CD4-positive, alpha-beta T cell treated with Interleukin-21 for 1 hour (primary cell): ENCODE results near the gene PMS2.
"Not testable (repeated sequence)": the region's sequence is repeated elsewhere in the genome, so short reads cannot be mapped to it uniquely, and the experiment has no call there.

ENCODE experiments used
- DNase-seq: peaks from one replicate; pipeline ENCODE4 v3.0.0-alpha.2; 2020

PMS2 gene

GRCh38 chr7:6015917-6016652, 7.2 kb upstream of the PMS2 start:
- DNase-seq = no peak

DNA sequence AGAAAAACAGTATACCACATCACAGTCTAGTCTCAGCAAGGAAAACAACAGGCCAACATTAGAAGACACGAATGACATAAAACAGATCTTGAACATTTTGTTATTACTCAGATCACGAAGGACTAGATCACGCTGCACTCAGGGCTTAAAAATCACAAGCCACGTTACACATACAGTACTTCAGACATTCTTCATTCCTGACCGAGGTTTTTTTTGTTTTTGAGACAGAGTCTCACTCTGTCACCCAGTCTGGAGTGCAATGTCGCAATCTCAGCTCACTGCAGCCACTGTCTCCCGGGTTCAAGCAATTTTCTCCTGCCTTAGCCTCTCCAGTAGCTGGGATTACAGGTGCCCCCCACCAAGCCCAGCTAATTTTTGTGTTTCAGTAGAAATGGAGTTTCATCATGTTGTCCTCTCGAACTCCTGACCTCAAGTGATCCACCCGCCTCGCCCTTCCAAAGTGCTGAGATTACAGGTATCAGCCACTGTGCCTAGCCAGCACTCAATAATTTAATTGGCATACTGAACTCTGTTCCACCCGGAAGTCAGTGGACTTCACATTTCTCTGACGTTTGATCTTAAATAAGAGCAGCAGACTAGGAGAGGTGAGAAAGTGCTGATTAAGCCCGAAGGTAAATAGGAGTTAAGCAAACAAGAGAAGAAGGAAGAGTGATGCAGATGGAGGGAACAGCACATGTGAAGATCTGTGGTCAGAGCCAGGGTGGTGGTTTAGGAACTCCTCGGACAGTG, 3.7 kb upstream of the PMS2 start:
- no peak for DNase-seq

- DNase-seq = no peak
Observed at GRCh38 chr7:6011541-6011940, 2.7 kb upstream of the PMS2 start.

DNA sequence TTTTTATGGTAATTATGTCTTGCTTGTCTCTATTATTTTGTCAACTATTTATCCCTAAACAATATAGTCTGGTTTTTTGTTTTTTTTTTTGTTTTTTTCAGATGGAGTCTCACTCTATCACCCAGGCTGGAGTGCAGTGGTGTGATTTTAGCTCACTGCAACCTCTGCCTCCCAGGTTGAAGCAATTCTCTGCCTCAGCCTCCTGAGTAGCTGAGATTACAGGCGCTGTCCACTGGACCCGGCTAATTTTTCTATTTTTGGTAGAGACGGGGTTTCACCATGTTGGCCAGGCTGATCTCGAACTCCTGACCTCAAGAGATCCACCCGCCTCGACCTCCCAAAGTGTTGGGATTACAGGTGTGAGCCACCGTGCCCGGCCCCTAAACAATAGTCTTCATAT, 1.5 kb upstream of the PMS2 start:
- not testable (repeated sequence) for DNase-seq

DNA sequence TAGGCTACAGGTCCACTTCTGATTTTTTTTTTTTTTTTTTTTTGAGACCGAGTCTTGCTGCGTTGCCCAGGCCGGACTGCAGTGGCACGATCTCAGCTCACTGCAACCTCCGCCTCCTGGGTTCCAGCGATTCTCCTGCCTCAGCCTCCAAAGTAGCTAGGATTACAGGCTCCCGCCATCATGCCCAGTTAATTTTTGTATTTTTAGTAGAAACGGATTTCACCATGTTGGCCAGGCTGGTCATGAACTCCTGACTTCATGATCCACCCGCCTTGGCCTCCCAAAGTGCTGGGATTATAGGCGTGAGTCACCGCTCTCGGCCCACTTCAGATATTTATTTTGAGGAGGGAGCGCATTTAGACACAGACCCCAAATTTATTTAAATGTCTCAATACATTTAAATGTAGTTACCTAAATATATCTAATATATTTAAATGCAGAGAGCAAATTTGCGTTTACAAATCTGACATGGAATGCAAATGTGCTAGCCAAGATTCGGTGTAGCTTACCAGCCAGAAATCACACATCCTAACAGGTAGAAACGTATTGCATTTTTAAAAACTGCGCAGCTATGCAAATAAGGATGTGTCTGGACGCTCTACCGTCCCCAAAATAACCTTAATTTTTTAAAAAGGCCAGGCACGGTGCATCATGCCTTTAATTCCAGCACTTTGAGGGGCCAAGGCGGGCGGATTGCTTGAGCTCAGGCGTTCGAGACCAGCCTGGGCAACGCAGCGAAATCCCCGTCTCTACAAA, 836 bp downstream of the PMS2 start:
- DNase-seq = not testable (repeated sequence)

- no peak for DNase-seq
Observed at GRCh38 chr7:6007386-6007785, 1.5 kb downstream of the PMS2 start.

GRCh38 chr7:5997210-5997808, 11.5 kb downstream of the PMS2 start:
- DNase-seq = peak; percentile 70

DNA sequence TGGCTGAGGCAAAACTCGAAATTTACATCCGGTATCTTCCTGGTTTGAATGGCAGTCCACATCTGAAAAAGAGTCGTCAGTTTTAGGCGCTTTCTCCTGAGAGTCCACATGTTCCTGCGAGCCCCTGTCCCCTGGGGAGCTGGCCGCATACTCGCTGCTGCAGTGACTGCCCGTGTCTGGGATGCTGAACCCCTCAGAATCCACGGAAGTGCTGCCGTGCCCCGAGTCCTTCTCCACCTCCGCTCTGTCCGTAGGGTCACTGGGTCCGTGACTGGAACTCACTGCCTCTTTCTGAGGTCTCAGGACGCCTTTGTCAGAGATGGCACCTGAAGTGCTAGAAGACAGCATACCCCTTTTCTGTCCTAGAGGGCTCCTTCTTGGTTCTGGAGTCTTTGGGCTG, 21.8 kb downstream of the PMS2 start:
- not testable (repeated sequence) for DNase-seq

- DNase-seq = not testable (repeated sequence)
Observed at GRCh38 chr7:5979680-5980314, 29.1 kb downstream of the PMS2 start.

GRCh38 chr7:5973580-5973979, 35.3 kb downstream of the PMS2 start:
- not testable (repeated sequence) for DNase-seq

DNA sequence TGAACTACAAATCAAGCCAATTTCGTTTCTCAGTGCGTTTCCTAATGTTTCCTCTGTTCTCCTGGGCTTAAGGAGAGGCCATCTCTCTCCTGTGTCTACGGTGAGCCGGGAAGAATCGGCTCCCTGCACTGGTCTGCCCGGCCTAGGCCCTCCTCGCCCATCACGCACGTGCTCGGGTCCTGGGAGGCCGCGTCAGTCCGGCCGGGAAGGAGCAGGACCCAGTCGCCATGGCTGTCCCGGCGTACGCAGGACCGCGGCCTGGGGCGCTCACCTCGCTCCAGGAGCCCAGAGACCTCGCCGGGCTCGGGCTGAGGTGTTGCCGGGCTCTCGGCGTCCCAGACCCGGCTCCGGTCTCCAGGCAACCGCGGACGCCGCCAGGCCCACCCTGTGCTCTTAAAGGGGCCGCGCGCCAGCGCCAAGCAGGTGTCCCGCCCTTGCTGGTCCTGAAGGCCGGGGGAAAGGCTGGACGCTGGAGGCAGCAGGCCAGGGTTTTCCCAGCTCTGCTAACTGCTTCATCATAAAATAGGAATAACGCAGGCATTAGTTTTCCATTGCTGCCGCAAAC, 38.4 kb downstream of the PMS2 start, which contains the start of gene RSPH10B:
RSPH10B (minus strand) TSS at position 343 of the 565 bp plus-strand sequence. CDS start 3,573 bp downstream, outside the sequence.
- DNase-seq = not testable (repeated sequence)

- not testable (repeated sequence) for DNase-seq
Observed at GRCh38 chr7:5963810-5964209, 45.0 kb downstream of the PMS2 start.

GRCh38 chr7:5963205-5963604, 45.6 kb downstream of the PMS2 start:
- not testable (repeated sequence) for DNase-seq

- DNase-seq = not testable (repeated sequence)
Observed at GRCh38 chr7:5934945-5935450, 73.9 kb downstream of the PMS2 start.

DNA sequence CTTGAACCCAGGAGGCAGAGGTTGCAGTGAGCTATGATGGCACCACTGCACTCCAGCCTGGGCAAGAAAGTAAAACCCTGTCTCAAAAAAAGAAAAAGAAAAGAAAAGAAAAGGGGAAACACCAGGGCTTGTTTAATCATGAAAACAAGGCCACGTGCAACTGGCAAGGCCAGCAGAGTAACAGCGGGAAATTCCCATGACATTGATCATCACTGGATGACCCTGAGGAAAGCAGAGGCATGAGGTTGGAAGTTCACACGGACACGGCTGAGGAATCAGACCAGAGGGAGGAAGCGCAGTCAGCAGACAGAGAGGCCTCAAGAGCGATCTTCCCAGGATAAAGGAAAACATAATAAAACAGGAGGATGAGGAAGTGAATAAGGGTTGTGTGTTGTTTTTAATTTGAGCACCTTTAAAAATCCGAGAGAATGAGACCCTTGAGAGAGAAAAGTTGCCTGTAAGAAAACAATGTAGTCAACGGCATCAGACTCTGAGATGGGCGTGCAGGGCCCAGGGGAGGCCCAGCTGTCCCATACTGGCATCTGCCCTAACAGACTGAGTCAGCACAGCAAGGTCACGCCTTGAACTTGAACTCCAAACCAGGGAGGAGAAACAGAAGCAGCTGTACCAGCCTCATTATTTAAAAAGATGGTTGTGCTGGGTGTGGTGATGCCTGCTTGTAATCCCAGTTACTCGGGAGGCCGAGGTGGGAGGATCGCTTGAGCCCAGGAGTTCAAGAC, 76.8 kb downstream of the PMS2 start:
- DNase-seq = not testable (repeated sequence)

DNA sequence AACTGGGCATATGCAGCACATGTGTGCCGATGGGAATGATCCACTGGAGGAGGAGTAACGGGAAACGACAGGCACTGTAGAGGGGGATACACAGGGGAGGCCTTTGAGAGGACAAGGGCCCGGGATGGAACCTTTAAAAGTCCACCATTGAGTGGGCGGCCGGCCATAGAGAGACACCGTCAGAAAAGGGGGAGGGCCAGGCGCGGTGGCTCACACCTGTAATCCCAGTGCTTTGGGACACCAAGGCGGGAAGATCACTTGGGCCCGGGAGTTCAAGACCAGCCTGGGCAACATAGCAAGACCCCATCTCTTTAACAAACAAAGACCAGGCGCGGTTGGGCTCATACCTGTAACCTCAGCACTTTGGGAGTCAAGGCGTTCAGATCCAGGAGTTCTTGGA, 77.6 kb downstream of the PMS2 start:
- not testable (repeated sequence) for DNase-seq

DNA sequence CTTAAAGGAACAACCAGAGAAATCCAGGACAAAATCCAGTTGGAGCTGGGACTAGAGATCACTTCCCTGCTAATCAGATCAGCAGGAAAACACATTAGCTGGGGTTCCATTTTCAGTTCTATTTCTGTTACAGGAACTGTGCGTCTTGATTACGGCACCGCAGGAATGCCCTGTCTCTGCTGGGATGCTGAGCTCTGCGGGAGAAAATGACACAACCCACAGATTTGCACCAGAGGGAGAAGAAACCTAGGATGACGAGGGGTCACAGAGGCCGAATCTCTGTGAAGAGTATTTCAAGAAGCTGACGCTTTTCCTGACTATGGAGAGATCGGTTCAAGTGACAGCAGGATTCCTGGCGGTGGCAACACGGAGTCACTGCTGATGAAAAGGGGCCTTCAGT, 78.6 kb downstream of the PMS2 start:
- DNase-seq = not testable (repeated sequence)

DNA sequence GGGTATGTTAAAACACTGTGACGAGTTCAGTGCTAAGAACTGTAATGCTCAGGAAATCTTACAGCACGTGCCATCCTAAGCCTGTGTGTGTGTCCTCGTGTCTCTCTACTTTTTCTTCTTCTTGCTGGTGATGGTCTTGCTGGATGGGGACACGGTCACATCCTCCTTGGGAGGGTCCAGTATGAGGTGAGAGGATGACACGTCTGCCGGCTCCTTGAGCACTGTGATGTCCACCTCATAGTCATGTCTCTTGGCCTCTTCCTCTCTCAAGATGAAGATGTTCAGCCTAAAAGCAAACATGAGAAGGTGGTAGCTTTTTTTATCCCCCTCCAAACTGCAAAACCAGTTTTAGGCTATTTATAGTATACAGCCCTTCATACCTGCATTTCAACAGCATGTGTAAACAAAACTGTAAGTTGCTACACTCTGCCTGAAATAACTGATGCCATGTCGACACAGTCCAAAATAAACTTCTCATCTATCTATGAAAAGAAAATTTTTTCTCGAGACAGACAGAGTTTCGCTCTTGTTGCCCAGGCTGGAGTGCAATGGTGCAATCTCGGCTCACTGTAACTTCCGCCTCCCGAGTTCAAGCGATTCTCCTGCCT, 82.5 kb downstream of the PMS2 start:
- not testable (repeated sequence) for DNase-seq

- not testable (repeated sequence) for DNase-seq
Observed at GRCh38 chr7:5924630-5925029, 84.2 kb downstream of the PMS2 start.

DNA sequence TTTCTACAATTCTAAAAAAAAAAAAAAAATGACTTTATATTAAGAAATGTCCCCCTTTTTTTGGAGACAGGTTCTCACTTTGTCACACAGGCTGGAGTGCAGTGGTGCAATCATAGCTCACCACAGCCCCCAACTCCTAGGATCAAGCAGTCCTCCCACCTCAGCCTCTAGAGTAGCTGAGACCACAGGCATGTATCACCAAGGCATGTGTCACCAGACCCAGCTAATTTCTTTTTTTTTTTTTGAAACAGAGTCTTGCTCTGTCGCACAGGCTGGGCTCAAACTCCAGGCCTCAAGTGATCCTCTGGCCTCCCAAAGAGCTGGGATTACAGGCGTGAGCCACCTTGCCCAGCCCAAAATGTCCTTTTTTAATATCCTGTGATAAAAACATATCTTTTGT, 84.7 kb downstream of the PMS2 start:
- DNase-seq = not testable (repeated sequence)
